DOHH2 (cell line): ENCODE measurements around the gene UBE2F.

Experiments used
- CTCF ChIP-seq: fragments of 200-600 bp; sonication (generic); IDR thresholded peaks from one replicate; pipeline ENCODE4 v1.5.1; 2014; ENCODE audit warnings: antibody characterized with exemption, mild to moderate bottlenecking, low read depth, low read length; ENCODE audit not compliant: poor library complexity, severe bottlenecking
- EZH2phosphoT487 ChIP-seq: fragments of 200-600 bp; sonication (generic); IDR thresholded peaks from 2 replicates; pipeline ENCODE4 v1.6.1; 2017; ENCODE audit warnings: borderline replicate concordance, mild to moderate bottlenecking, antibody characterized with exemption, low read length, moderate library complexity, mixed read lengths

GRCh38 chr2:237964578-237965404 is 2.0 kb upstream of the UBE2F start:
- no peak for TF ChIP-seq EZH2phosphoT487
- no peak for TF ChIP-seq CTCF
